IMR-90 (cell line): Measurements from ENCODE around the gene RNF213. TPM values are rescaled to one million over a fixed set of nuclear protein-coding genes. Genes with fewer than 3 reads are reported as not detected.

Experiments used
- ATAC-seq: fragments of 200-7000 bp; cut with Tn5 transposase; 2 replicates; pipeline ENCODE4 v1.9.1; 2020; ENCODE audit warnings: low read depth, mild to moderate bottlenecking, moderate library complexity
- BruUV-seq: library from RNA; stranded (reverse); fragments of 400-500 nt; replicated peaks from 2 replicates; lab custom pipeline; 2021; lab: Mats Ljungman, UMichigan
- CTCF ChIA-PET: fragments of 300-600 bp; formaldehyde crosslinking; extraction: SDS; loops from one replicate; lab custom pipeline; 2021; ENCODE audit warnings: antibody characterized with exemption; lab: Yijun Ruan, JAX
- POLR2A ChIA-PET: fragments of 300-600 bp; sonication (Branson Sonifier 250); formaldehyde crosslinking; loops from one replicate; lab custom pipeline; 2022; ENCODE audit warnings: antibody characterized with exemption; ENCODE audit not compliant: unreplicated experiment; lab: Charles Lee
- DNase-seq: peaks from one replicate; pipeline ENCODE4 v3.0.0; 2013
- H2AFZ ChIP-seq: replicated peaks from 2 replicates; pipeline ENCODE3; 2013; ENCODE audit warnings: low read length, mild to moderate bottlenecking; ENCODE audit not compliant: poor library complexity
- H2AK5ac ChIP-seq: 2 replicates; pipeline ENCODE4 v1.6.1; 2013; ENCODE audit warnings: low read depth, low read length, inconsistent platforms
- H2AK9ac ChIP-seq: replicated peaks from 2 replicates; pipeline ENCODE3; 2013; ENCODE audit warnings: mild to moderate bottlenecking, low read depth, low read length, moderate library complexity; ENCODE audit not compliant: poor library complexity
- H2BK120ac ChIP-seq: 2 replicates; pipeline ENCODE4 v1.6.1; 2013; ENCODE audit warnings: low read depth, low read length, inconsistent platforms
- H2BK15ac ChIP-seq: 3 replicates; pipeline ENCODE4 v1.6.1; 2013; ENCODE audit warnings: low read depth, low read length, inconsistent platforms
- H2BK20ac ChIP-seq: 2 replicates; pipeline ENCODE4 v1.6.1; 2013; ENCODE audit warnings: low read depth, mild to moderate bottlenecking, inconsistent platforms, low read length, moderate library complexity
- H2BK5ac ChIP-seq: 2 replicates; pipeline ENCODE4 v1.6.1; 2013; ENCODE audit warnings: mild to moderate bottlenecking, low read depth, low read length, inconsistent platforms; ENCODE audit not compliant: poor library complexity, severe bottlenecking
- H3K14ac ChIP-seq: replicated peaks from 2 replicates; pipeline ENCODE4 v1.6.1; 2013; ENCODE audit warnings: low read depth, low read length, inconsistent platforms
- H3K18ac ChIP-seq: 2 replicates; pipeline ENCODE4 v1.6.1; 2013; ENCODE audit warnings: low read depth, low read length, control low read depth
- H3K23ac ChIP-seq: 2 replicates; pipeline ENCODE4 v1.6.1; 2013; ENCODE audit warnings: low read depth, low read length, inconsistent platforms
- H3K27ac ChIP-seq: 2 replicates; pipeline ENCODE4 v1.5.1; 2013; ENCODE audit warnings: mild to moderate bottlenecking, control low read depth, low read length; ENCODE audit not compliant: insufficient read depth
- H3K27me3 ChIP-seq: 2 replicates; pipeline ENCODE4 v1.6.1; 2013; ENCODE audit warnings: low read length; ENCODE audit not compliant: control insufficient read depth, insufficient read depth
- H3K36me3 ChIP-seq: 2 replicates; pipeline ENCODE4 v1.6.1; 2013; ENCODE audit warnings: low read length, mixed read lengths; ENCODE audit not compliant: control insufficient read depth, insufficient read depth
- H3K4ac ChIP-seq: 2 replicates; pipeline ENCODE4 v1.6.1; 2013; ENCODE audit warnings: low read depth, low read length, inconsistent platforms
- H3K4me1 ChIP-seq: 2 replicates; pipeline ENCODE4 v1.6.1; 2013; ENCODE audit warnings: low read length, mixed read lengths; ENCODE audit not compliant: control insufficient read depth, insufficient read depth
- H3K4me2 ChIP-seq: 2 replicates; pipeline ENCODE4 v1.6.1; 2013; ENCODE audit warnings: low read depth, mild to moderate bottlenecking, control low read depth, low read length, moderate library complexity
- H3K4me3 ChIP-seq: 2 replicates; pipeline ENCODE4 v1.5.1; 2013; ENCODE audit warnings: low read depth, mild to moderate bottlenecking, control low read depth, low read length, moderate library complexity; ENCODE audit not compliant: insufficient read depth
- H3K56ac ChIP-seq: 2 replicates; pipeline ENCODE4 v1.6.1; 2013; ENCODE audit warnings: low read length, inconsistent platforms; ENCODE audit not compliant: insufficient read depth; ENCODE audit errors: extremely low read depth
- H3K79me1 ChIP-seq, 2 experiments: 2 replicates each; pipeline ENCODE4 v1.6.1; 2013; ENCODE audit warnings: low read length in 2 of 2, inconsistent platforms in 1 of 2, low read depth in 1 of 2
- H3K9ac ChIP-seq: 2 replicates; pipeline ENCODE4 v1.6.1; 2013; ENCODE audit warnings: low read depth, low read length, control low read depth
- H3K9me1 ChIP-seq: 2 replicates; pipeline ENCODE4 v1.6.1; 2013; ENCODE audit warnings: low read length, inconsistent platforms; ENCODE audit not compliant: insufficient read depth
- H3K9me3 ChIP-seq: 2 replicates; pipeline ENCODE4 v1.6.1; 2013; ENCODE audit warnings: low read length; ENCODE audit not compliant: control insufficient read depth, insufficient read depth
- H4K20me1 ChIP-seq: 2 replicates; pipeline ENCODE4 v1.6.1; 2013; ENCODE audit warnings: low read length, inconsistent platforms; ENCODE audit not compliant: insufficient read depth
- H4K5ac ChIP-seq: 2 replicates; pipeline ENCODE4 v1.6.1; 2013; ENCODE audit warnings: mild to moderate bottlenecking, low read depth, low read length, control low read depth
- H4K8ac ChIP-seq, 2 experiments: 2 replicates each; pipeline ENCODE4 v1.6.1; 2013; ENCODE audit warnings: low read depth in 2 of 2, low read length in 2 of 2, control low read depth in 1 of 2, inconsistent platforms in 1 of 2
- H4K91ac ChIP-seq: 2 replicates; pipeline ENCODE4 v1.6.1; 2013; ENCODE audit warnings: low read depth, low read length, inconsistent platforms; ENCODE audit not compliant: insufficient read depth
- BHLHE40 ChIP-seq: fragments of 150-350 bp; IDR thresholded peaks from 2 replicates; pipeline ENCODE4 v1.6.1; 2016; ENCODE audit warnings: mild to moderate bottlenecking, low read depth, low read length
- CEBPB ChIP-seq: IDR thresholded peaks from 2 replicates; pipeline ENCODE4 v1.6.1; 2012; ENCODE audit warnings: low read depth, low read length, improper control_type of control experiment
- POLR2A ChIP-seq: IDR thresholded peaks from 2 replicates; pipeline ENCODE4 v1.6.1; 2012; ENCODE audit warnings: mild to moderate bottlenecking, low read depth, low read length
- RAD21 ChIP-seq: IDR thresholded peaks from 2 replicates; pipeline ENCODE4 v1.6.1; 2012; ENCODE audit warnings: low read length, improper control_type of control experiment
- RFX5 ChIP-seq: IDR thresholded peaks from 2 replicates; pipeline ENCODE4 v1.8.0; 2012; ENCODE audit warnings: low read depth, mild to moderate bottlenecking, low read length, moderate library complexity
- SMC3 ChIP-seq: fragments of 150-350 bp; IDR thresholded peaks from 2 replicates; pipeline ENCODE4 v1.6.1; 2016; ENCODE audit warnings: low read depth, mild to moderate bottlenecking, antibody characterized with exemption, low read length, moderate library complexity
- WGBS, 2 experiments: methylation state at CpG; one replicate each; pipeline versions ENCODE4 v1.1.5 to v1.1.7; 2013; ENCODE audit warnings: missing lambda C conversion rate in 2 of 2; ENCODE audit not compliant: insufficient read length in 1 of 2; ENCODE audit errors: extremely low coverage in 2 of 2; 5-methylcytosine and 5-hydroxymethylcytosine counted together
- dilution Hi-C: fragments of 300-500 bp; cut with HindIII; formaldehyde crosslinking; loops from one replicate; pipeline ENCODE4 v1.14.3; 2018; ENCODE audit warnings: low sequenced_read_pairs; ENCODE audit not compliant: unreplicated experiment
- in situ Hi-C: fragments of 300-500 bp; cut with MboI; formaldehyde crosslinking; loops from 3 replicates; pipeline ENCODE4 v1.14.3; 2019; ENCODE audit warnings: low sequenced_read_pairs, inconsistent platforms, mixed read lengths
- intact Hi-C: fragments of 100-400 bp; cut with micrococcal nuclease; formaldehyde crosslinking; loops from 2 replicates; pipeline ENCODE4 v1.10.0; 2022
- polyA plus RNA-seq, 3 experiments: library from polyadenylated mRNA; depleted of rRNA; stranded (reverse); fragments of >200 nt; gene quantifications; 2 replicates each; pipeline ENCODE4 v1.2.3, GENCODE V29; 2012; ENCODE audit warnings: low replicate concordance in 1 of 3
- total RNA-seq: library from RNA; depleted of rRNA; stranded (reverse); fragments of >200 nt; gene quantifications from 2 replicates; pipeline ENCODE4 v1.2.3, GENCODE V29; 2012
- TF ChIP-seq, protein P1 (sequence below): fragments of 150-350 bp; IDR thresholded peaks from 2 replicates; pipeline ENCODE4 v1.6.1; 2016; ENCODE audit warnings: low read depth, mild to moderate bottlenecking, low read length, moderate library complexity, borderline replicate concordance
- TF ChIP-seq, protein P2 (sequence below): fragments of 150-350 bp; IDR thresholded peaks from 2 replicates; pipeline ENCODE4 v1.6.1; 2017; ENCODE audit warnings: mild to moderate bottlenecking, antibody characterized with exemption, low read length, low read depth

RNF213 gene
- total and polyA plus RNA-seq, 2 of the 4 experiments (the other 2 are of a cell fraction): 23.4 to 36.0 TPM

DNA sequence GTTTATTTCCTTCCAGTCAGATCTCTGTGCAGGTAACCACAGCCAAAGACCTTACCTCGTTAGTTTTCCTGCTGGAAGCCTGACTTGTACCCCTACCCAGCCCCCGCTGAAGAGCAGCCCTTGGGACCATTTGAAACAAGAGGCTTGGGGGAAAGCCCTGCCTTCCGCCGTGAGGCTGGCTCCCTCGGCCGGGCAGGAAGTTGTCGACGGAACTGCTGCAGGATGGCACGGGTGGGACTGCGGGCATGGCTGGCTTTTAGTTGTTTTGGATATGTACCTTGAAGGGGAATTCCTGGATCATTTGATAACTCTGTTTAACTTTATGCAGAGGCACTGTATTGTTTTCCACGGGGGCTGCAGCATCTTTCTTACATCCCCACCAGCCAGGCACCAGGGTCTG is 105.3 kb downstream of the RNF213 start:
- Histone ChIP-seq H3K4me3 (no peak overlapping the region), H2AK9ac (no peak overlapping the region), H2AK5ac (no peak overlapping the region), H3K9ac (no peak overlapping the region), H3K4me1 (no peaks in the 10 kb centered on the region; the same call in 1 of the 2 replicates), H3K14ac (no peak overlapping the region), H4K5ac (no peak overlapping the region), H4K8ac (no peak overlapping the region), H3K79me1 (no peaks in the 10 kb centered on the region), H3K23ac (no peak overlapping the region), H2BK5ac (no peak overlapping the region), H2BK20ac (no peak overlapping the region), H3K27ac (no peak overlapping the region), H3K56ac (no peak overlapping the region), H3K4me2 (no peak overlapping the region), H4K20me1 (no peaks in the 10 kb centered on the region), H3K36me3 (peaks cover 70% of the 10 kb centered on the region), H3K9me3 (no peaks in the 10 kb centered on the region), H2BK15ac (no peak overlapping the region), H4K91ac (no peak overlapping the region), H2AFZ (no peak overlapping the region), H2BK120ac (no peak overlapping the region), H3K4ac (no peak overlapping the region), H3K18ac (no peak overlapping the region), H3K27me3 (no peaks in the 10 kb centered on the region), H3K9me1 (no peaks in the 10 kb centered on the region)
- CTCF ChIA-PET: no interaction called here
- dilution Hi-C loops (no loop called here), in situ Hi-C loops (no loop called here), intact Hi-C loops (no loop called here)
- 93% methylated on average over 2 of the region's 11 CpGs; no CpG with 5 or more reads in 1 of the 2 experiments for WGBS, 2 experiments
- POLR2A ChIA-PET: no interaction called here
- BruUV-seq: no TSS peak
- ATAC-seq: no peak
- TF ChIP-seq BHLHE40 (no peak), SMC3 (no peak), POLR2A (no peak), RAD21 (no peak), RFX5 (no peak), CEBPB (no peak)
- TF ChIP-seq, protein P1, sequence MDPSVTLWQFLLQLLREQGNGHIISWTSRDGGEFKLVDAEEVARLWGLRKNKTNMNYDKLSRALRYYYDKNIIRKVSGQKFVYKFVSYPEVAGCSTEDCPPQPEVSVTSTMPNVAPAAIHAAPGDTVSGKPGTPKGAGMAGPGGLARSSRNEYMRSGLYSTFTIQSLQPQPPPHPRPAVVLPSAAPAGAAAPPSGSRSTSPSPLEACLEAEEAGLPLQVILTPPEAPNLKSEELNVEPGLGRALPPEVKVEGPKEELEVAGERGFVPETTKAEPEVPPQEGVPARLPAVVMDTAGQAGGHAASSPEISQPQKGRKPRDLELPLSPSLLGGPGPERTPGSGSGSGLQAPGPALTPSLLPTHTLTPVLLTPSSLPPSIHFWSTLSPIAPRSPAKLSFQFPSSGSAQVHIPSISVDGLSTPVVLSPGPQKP: no peak
- TF ChIP-seq, protein P2, sequence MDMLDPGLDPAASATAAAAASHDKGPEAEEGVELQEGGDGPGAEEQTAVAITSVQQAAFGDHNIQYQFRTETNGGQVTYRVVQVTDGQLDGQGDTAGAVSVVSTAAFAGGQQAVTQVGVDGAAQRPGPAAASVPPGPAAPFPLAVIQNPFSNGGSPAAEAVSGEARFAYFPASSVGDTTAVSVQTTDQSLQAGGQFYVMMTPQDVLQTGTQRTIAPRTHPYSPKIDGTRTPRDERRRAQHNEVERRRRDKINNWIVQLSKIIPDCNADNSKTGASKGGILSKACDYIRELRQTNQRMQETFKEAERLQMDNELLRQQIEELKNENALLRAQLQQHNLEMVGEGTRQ: no peak
- no peak for DNase-seq
